Measurements from ENCODE around the gene TNIP1.

The TNIP1 gene

GRCh38 chr5:151018846-151019245 lies 62.0 kb downstream of the TNIP1 start:
- no peak for DNase-seq

GRCh38 chr5:151017897-151018296 lies 62.9 kb downstream of the TNIP1 start:
- no peak for DNase-seq

GRCh38 chr5:151016700-151017099 lies 64.1 kb downstream of the TNIP1 start:
- peak; percentile 41 for DNase-seq

GRCh38 chr5:151015974-151016587 lies 64.8 kb downstream of the TNIP1 start:
- no peak for DNase-seq

GRCh38 chr5:151014680-151015343 lies 66.0 kb downstream of the TNIP1 start:
- DNase-seq, result no peak

GRCh38 chr5:151012862-151013261 lies 68.0 kb downstream of the TNIP1 start:
- DNase-seq, result no peak

- no peak for DNase-seq
These were observed 71.9 kb downstream of the TNIP1 start for GRCh38 chr5:151008906-151009305.

GRCh38 chr5:151008210-151008491 lies 72.7 kb downstream of the TNIP1 start:
- DNase-seq, result no peak

- DNase-seq, result no peak
These were observed 73.2 kb downstream of the TNIP1 start for GRCh38 chr5:151007430-151008209.

GRCh38 chr5:151006704-151007334 lies 74.0 kb downstream of the TNIP1 start:
- DNase-seq, result no peak

GRCh38 chr5:151005950-151006576 lies 74.8 kb downstream of the TNIP1 start:
- DNase-seq, result no peak

- DNase-seq, result no peak
These were observed 75.5 kb downstream of the TNIP1 start for GRCh38 chr5:151005187-151005949.

- no peak for DNase-seq
These were observed 76.3 kb downstream of the TNIP1 start for GRCh38 chr5:151004499-151004898.

GRCh38 chr5:151003503-151003860 lies 77.4 kb downstream of the TNIP1 start:
- DNase-seq, result no peak

- DNase-seq, result no peak
These were observed 77.9 kb downstream of the TNIP1 start for GRCh38 chr5:151002681-151003502.

GRCh38 chr5:151002250-151002649 lies 78.6 kb downstream of the TNIP1 start:
- no peak for DNase-seq

- DNase-seq, result no peak
These were observed 79.4 kb downstream of the TNIP1 start for GRCh38 chr5:151001436-151001835.

- no peak for DNase-seq
These were observed 81.0 kb downstream of the TNIP1 start for GRCh38 chr5:150999704-151000442.

- no peak for DNase-seq
These were observed 86.9 kb downstream of the TNIP1 start for GRCh38 chr5:150993826-150994412.

GRCh38 chr5:150993422-150993821 lies 87.4 kb downstream of the TNIP1 start:
- DNase-seq, result no peak

- DNase-seq, result no peak
These were observed 88.1 kb downstream of the TNIP1 start for GRCh38 chr5:150992705-150993104.
